HG03175 (cell line): Measurements from ENCODE around the gene ZCWPW2.

ENCODE experiments used
- ATAC-seq: cut with Tn5 transposase; IDR thresholded peaks from one replicate; pipeline ENCODE4 v1.9.1; 2021; ENCODE audit warnings: mild to moderate bottlenecking, moderate library complexity; ENCODE audit not compliant: unreplicated experiment

ZCWPW2 gene

DNA sequence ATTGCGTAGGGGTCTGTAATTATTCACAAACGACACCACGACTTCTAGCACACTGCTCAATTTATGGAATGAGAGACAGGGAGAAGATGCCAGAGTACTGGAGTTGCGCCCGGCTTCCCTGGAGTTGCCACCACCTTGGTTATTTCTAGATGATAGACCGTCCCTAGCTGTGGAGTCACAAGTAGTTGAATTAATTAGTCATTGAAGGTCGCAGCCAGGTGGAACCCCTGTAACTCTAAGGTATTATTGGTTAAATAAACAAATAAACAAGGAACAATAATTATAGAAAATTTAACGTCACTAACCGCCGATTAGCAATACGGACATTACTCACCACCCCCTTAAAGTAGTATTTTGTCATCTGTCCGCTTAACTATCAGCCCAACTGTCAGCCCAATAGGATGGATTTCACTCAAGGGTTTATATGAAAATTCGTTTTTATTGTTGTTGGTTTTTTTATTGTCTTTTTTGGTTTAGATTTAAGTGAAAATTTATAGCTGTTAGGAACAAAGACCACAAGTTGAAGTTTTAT lies 1.0 kb downstream of the ZCWPW2 start:
- ATAC-seq, result no peak

DNA sequence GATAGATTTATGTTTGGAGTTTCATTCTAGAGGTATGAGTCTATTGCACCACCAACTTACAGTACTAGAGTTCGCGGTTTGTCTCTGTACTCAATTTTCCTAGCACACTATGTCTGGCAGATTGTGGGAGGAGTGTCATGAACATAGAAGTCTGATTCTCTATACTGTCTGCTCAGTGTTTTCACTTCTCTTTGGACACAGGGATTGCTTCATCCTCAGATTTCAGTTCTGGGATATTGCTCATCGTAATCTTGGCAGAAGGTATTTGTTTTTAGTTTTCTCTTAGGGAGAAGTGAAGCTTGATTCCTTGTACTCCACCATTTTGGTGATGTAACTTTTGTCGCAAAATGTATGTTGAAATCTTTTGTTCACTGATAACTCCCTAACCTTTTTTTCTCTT lies 27.9 kb downstream of the ZCWPW2 start:
- ATAC-seq, result no peak

DNA sequence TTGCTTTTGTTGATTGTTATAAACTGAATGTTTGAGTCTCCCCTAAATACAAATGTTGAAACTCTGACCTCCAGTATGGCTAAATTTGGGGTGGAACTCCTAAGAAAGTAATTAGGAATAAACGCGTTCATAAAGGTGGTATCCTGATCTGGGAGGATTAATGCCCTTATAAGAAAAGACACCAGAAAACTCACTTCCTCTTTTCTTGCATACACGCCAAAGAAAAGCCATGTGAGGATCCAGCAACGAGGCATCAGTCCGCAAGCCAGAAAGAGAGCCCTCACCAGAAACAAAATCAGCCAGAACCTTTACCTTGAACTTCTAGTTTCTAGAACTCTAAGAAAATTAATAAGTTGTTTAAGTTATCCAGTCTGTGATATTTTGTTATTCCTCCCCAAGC lies 37.5 kb downstream of the ZCWPW2 start:
- ATAC-seq, result no peak

DNA sequence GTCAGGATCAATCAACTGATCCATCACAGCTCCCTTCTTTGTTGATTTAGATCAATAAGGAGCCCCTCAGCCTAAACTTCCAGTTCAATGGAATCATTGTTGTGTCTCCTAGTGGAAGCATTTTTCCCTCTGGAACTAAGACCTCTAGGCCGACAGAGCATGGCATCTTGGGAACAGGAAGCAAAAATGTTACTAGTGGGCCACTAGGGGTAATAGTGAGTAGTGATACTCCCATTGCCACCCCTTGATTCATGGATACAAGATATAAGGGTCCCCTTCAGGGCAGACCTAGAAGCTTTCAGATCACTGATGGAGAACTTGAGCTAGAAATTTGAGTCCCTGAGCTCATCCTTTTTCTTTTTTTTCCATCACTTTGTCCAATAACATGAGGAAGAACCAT lies 40.5 kb downstream of the ZCWPW2 start:
- no peak for ATAC-seq

DNA sequence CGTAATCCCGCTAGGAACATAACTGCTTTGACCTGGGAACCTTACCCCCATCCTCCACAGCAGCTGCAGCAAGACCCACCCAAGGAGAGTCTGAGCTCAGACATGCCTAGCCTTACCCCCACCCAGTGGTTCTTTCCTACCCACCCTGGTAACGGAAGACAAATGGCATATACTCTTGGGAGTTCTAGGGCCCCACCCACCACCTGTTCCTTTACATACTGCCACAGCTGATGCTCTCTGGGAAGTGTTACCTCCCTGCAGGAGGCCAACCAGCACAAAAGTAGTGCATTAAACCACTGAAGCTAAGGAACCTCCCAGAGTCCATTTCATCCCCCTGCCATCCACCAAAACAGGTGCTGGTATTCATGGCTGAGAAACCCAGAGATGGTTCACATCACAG lies 50.7 kb downstream of the ZCWPW2 start:
- no peak for ATAC-seq

DNA sequence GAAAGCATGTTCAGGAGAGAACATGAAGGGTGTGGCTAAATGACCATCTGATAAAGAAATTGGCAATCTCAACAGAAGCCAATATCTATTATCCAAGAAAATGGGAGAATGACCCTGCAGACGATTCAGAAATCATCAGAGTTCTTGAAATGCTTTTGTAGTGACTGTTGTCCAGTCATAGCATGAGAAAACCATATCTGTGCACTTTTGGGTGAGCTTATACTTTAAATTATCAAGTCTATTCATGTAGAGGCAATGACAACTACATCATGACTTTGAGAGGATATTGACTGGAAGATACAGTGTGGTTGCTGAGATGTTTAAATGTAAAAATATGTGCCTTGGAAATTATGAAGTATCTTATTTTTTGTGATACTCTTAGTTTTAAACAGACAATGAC lies 57.7 kb downstream of the ZCWPW2 start:
- no peak for ATAC-seq

DNA sequence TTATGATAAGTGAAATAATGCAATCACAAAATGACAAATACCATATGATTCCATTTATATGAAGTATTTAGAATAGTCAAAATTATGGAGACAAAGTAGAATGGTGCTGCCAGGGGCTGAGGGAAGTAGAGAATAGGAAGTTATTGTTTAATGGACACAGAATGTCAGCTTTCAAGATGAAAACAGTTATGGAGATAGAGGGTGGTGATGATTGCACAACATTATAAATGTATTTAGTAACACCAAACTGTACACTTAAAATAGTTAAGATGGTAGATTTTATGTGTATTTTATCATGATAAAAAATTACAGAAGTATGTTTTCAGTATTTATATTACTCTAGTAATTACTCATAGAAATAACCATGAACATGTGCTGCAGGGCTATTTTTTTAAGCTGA lies 100.9 kb downstream of the ZCWPW2 start:
- no peak for ATAC-seq

DNA sequence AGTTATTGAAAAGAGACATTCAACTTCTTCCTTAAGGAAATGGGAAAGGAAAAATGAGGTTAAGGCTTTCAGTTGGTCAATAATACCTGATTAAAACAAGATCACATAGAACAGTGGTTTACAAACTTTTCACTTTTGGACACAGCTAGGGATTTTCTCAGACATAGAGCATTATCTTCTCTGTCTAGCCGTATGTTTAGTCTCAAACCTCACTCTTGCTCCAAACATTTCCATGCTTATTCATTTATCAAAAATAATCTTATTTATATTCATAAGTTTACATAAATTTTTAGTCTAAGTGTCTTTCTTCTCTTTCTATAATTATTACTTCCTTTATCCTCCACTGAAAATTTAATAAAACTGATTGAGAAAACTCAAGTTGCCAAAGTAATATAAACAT lies 114.3 kb downstream of the ZCWPW2 start:
- no peak for ATAC-seq

DNA sequence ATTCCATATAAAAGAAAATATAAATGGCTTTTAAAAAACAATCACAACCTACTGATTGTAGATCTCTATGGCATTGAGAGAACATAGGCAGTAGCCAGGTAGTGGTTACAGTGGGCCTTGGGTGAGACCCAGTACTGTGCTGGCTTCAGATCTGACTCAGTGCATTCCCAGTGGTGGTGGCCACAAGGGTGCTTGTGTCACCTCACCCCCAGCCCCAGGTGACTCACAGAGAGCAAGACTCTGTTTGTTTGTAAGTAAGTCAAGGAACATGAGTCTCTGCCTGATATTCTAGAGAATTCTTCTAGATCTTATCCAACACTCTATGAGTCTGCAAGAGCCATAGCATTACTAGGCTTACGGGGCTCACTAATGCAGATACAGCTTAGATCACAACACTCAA lies 118.9 kb downstream of the ZCWPW2 start:
- ATAC-seq, result no peak

DNA sequence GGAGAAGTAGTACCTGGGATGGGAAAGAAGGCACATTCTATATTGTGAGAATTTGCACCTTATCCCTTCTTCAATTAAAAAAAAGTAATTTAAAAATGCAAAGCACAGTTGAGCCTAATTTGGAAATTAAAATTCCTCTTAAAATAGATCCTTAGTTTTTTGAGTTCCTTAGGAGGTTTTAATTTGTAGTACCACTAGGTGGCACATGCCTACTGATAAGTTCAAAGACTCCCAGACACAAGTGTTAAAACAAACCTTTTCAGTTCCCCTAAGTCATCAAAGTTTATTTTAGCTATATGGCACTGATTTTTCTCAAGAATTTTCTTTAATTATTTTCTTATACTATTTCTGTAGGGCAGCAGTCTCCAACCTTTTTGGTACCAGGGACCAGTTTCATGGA lies 127.7 kb downstream of the ZCWPW2 start:
- ATAC-seq, result peak; percentile 77

DNA sequence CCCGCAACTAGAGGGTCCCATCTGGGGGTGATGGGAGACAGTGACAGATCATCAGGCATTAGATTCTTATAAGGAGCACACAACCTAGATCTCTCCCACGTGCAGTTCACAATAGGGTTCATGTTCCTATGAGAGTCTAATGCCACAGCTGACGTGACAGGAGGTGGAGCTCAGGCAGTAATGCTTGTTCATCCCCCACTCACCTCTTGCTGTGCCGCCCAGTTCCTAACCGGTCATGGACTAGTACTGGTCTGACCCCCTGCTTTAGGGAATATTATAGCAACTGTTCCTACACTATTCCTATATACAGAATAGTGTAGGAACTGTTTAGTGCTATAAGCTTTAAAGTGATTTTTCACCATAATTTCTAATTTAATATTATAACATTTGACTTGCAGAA lies 128.2 kb downstream of the ZCWPW2 start:
- no peak for ATAC-seq

DNA sequence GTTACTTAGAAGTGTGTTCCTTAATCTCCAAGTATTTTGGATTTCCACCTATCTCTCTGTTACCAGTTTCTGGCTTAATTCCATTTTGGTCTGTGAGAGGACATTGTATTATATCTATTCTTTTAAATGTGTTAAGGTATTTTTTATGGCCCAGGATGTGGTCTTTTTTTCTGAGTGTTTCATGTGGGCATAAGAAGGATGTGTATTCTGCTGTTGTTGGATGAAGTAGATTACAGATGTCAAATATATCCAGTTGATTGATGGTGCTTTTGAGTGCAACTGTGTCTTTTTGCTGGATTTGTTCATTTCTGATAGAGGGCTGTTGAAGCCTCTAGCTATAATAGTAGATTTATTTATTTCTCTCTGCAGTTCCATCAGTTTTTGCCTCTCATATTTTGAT lies 136.6 kb downstream of the ZCWPW2 start:
- ATAC-seq, result no peak

DNA sequence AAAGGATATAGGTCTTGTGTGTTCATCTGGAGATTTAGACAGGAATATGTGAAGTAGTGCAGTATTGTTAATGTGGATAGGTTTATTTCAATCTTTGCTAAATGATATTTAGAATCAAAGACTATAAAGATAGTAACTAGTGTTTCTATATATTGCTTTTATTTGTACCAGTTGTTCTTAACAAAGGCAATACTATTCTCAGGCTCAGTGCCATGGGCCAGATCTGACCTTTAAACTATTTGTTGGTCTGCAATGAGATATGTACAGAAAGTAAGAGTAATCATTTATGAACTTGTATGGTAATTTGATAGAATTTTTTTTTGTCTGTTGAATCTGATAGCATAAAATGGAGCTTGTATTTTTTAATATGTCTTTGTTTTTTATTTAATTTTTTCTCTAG lies 146.8 kb downstream of the ZCWPW2 start:
- ATAC-seq, result no peak

DNA sequence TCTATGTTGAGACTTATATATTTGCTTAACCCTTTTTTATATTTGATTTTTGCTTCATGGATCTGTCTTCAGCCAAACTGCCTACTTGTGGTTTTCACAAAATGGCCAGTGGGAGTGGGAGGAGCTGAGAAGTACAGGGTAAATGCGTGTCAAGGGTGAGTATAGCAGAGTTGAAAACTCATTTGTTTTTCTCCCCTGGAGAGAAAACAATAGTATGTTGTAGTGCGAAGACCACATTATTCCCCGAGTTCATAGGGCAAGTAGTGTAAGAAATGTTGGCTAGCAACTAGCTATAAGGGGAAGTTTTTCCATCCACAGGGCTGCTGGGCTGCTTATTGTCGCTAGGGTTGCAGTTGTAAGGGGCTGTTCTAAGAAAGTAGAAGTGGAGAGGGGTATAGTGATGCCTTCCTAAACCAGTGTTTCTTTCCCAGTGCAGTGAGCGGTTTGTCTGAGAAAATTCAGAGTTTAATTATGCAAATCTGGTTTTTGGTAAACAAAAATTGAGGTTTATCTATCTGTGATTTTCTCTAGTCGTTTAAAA lies 153.9 kb downstream of the ZCWPW2 start:
- no peak for ATAC-seq

DNA sequence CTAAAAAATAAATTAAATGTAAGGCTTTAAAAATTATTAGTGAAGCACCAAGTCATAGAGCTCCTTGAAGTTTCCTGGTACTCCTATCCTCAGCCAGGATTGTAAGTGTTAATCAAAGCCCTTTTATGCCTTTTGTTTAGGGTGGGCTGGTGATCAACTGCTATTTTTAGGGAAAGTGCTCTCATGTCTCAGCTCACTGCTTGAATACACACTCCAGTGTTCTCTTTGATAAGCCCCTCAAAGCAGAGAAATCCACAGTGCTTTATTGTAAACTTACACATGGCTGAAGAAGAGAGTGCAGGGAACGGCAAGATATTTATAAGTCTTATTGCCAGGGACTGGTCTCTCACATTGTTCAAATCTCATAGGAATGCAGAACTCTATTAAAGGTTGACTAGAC lies 156.5 kb downstream of the ZCWPW2 start:
- ATAC-seq, result no peak

DNA sequence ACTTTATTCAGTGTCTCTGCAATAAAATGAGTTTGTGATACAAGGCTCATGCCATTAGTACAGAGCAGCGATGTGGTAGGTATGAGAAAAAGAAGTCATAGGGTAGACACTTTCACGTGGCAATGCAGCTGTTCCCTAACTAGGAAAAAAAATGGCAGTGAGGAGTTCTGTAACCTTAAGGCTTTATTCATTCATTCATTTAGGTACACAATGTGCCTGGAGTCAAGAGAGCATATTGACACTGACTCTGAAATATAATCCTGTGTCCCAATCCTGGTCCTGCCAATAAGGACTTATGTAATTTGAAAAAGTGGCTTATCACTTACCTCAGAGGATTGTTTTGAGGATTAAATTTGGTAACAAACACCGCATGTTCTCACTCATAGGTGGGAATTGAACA lies 173.1 kb downstream of the ZCWPW2 start:
- no peak for ATAC-seq

DNA sequence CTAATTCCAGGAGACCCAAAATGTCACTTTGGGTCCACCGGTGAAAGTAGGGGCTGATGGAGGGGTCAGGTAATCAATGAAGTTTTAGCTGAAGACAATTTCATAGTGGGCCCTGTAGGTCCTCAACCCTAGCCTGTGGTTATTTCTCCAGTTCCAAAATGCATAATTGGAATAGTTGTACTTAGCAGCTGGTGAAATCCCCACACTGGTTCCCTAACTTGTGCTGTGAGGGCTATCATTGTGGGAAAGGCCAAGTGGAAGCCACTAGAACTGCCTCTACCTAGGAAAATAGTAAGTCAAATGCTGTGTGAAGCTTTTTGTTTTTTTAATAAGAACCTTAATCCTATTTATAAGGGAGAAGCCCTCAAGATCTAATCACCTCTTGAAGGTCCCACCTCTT lies 193.8 kb downstream of the ZCWPW2 start:
- ATAC-seq, result no peak

DNA sequence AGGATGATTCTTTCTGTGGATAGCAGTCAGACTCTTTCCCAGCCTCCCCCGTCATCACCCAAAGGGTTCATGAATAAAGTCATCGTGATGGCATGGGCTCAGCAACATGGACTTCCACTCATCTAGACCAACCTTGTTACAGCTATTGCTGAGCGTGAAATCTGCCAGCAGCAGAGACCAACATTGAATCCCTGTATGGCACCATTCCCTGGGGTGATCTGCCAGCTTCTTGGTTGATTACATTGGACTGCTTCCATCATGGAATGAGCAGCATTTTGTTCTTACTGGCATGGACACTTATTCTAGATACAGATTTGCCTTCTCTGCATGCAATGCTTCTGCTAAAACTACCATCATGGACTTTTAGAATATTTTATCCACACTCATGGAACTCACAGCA lies 195.7 kb downstream of the ZCWPW2 start:
- ATAC-seq, result no peak

DNA sequence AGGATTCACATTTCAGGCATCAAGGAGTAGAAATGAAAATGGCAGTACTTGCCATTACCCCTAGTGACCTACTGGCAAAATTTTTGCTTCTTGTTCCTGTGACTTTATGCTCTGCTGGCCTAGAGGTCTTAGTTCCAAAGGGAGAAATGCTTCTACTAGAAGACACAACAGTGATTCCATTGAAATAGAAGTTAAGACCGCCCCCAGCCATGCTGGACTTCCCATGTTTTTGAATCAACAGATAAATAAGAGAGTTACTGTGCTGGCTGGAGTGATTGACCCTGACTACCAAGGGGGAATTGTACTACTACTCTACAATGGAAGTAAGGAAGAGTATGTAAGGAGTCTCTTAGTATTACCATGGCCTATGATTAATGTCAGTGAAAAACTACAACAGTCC lies 196.3 kb downstream of the ZCWPW2 start:
- no peak for ATAC-seq

DNA sequence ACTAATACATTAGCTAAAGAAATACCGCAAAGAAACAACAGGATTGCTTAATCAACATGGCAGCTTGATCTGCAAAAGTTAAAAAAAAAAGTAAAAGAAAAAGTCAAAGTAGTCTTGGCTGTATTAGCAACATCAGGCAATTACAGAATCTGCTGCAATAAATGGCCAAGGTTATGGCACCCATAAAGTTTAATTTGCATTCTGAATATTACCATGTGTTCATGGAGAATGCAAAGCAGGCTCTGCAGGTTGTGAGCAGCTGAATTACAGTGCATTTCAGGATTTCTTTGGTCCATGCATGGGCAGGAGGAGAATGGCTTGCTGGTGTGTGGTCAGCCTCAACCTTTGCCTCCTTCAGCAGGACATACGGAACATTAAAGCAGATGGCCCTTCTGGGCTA lies 199.2 kb downstream of the ZCWPW2 start:
- no peak for ATAC-seq

DNA sequence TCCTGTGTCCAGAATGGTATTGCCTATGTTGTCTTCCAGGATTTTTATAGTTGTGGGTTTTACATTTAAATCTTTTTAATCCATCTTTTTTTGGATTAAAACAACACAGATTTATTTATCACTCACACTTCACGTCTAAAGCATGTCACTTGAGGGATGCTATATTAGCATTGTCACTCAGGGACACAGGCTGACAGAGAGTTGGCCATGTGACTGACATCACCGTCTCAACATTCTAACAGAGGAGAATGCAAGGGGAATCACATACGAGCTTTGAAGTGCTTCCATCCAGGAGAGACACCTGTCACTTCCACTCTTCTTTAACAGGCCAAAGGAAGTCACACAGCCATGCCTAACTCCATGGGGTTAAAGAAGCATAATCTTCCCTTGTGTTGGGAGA lies 204.7 kb downstream of the ZCWPW2 start:
- no peak for ATAC-seq

DNA sequence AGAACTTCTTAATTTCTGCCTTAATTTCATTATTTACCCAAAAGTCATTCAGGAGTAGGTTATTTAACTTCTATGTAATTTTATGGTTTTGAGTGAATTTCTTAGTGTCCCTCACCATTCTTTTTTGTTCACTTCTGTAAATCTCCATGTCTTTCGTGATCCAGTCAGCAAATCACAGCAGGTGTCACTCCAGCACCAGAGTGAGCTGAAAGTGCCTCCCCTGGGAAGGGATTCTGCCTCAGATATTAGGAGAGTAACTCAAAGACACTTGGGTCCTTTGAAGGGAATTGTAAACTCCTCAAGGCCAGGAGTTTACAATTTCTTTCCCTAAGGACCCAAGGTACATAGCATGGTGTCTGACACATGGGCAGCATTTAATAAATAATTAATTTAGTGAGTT lies 207.7 kb downstream of the ZCWPW2 start:
- ATAC-seq, result no peak

DNA sequence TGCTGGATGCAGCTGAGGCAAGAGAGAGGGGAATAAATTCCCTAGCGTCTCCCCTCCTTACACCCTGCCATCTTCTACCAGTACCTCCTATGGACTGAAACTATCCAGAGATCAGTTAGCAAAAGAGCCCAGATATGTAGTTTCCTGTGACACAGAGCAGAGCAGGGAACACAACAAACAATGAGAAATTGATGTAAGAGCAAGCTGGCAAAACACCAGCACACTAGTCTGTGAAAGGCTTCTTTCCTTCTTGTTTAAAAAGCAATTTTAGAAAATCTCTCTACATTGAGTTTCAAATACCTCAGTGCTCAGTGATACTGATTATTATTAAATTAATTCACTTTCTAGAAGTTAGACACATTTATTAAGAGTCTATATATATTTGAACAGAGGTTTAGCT lies 215.7 kb downstream of the ZCWPW2 start:
- ATAC-seq, result no peak

DNA sequence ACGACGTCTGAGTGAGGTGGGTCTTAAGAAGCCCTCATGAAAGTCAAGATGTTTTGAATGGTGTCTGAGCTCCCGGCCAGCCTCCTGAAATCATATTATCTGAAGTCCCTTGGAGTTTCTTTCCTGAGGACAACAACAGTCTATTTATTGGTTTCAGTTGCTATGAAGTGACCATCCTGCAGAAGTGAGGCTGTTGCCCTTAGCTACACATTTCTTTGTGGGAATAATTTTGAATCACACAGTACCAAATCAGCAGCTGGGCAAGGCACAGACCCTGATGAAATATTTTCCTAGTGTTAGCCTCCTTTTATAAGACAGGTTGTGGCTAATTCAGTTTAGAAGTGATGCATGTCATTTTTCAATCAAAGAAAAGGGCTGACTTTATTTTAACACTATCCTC lies 220.8 kb downstream of the ZCWPW2 start:
- no peak for ATAC-seq
